ENCODE results near the gene RRM2.
"Not testable (repeated sequence)": the region's sequence is repeated elsewhere in the genome, so short reads cannot be mapped to it uniquely, and the experiment has no call there.

The RRM2 gene

DNA sequence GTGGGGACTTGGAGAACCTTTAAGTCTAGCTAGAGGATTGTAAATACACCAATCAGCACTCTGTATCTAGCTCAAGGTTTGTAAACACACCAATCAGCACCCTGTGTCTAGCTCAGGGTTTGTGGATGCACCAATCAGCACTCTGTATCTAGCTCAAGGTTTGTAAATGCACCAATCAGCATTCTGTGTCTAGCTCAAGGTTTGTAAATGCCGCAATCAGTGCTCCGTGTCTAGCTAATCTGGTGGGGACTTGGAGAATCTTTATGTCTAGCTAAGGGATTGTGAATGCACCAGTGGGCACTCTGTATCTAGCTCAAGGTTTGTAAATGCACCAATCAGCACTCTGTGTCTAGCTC lies 30.7 kb upstream of the RRM2 start:
- DNase-seq, result not testable (repeated sequence)

- no peak for DNase-seq
These were observed 28.2 kb upstream of the RRM2 start for GRCh38 chr2:10094271-10094814.

DNA sequence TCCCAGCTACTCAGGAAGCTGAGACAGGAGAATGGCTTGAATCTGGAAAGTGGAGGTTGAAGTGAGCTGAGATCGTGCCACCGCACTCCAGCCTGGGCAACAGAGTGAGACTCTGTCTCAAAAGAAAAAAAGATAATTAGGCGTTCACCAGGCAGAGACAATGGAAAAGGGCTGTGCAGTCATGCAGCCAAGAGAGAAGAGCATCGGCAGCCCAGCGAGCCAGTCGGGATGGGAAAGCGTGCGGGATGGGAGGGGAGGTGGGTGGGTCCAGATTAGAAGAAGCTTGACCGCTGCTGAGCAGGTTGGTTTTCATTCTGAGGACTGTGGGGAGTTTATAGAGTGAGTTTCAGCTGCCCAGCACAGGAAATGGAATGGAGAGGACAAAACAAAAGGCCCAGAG lies 27.4 kb upstream of the RRM2 start:
- no peak for DNase-seq

DNA sequence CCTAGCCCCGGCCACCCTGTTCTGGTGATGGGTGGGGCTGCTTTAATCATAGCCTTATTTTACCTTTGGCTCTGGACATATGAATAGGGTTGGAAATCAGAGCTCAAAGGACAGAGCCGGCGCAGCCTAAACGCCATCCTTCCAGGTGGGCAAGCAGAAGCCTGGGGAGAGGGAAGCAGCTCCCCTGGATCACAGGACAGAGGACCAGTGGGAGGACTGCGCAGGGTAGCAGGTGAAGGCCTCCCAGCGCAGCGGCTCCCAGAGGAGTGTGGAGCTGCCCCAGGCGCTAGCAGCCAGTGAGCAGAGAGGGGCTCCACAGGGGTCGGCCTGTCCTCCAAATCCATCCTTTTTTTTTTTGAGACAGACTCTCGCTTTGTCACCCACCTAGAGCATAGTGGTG lies 25.9 kb upstream of the RRM2 start:
- no peak for DNase-seq

DNA sequence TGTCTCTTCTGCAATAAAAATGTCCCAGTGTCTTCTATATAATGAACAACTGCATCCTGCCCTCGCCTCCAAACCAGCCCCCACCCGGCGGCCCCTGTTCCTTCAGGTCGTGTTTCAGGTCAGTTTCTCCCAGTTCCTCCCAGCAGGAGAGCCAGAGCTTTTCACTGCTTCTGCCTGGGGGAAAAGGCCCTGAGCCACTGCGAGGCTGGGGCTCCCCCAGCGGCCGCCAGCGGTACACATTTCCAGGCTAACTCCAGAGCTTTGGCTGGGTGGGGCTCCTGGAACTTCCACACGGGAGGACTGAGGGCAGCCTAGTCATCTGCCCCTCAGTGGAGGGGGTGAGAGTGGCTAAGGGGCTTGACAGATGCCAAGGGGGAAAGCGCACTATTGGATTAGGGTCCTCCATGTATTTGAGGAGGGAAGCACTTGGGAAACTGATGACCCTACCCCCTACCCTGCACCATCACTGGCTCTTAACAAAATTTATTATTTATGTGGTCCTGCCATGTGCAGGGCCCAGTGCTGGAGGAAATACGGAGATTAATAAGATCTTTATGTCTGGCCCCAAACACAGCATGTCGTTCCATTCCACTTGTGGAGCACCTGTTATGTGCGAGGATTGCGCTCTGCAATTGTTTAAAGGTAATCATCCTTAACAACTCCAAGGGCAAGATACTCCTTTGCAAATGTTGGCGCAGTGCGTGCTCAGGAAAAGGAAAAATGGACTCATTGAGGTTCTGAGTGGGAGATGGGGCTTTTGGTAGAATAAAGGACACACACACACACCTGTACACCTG lies 25.0 kb upstream of the RRM2 start:
- DNase-seq, result peak; percentile 91

DNA sequence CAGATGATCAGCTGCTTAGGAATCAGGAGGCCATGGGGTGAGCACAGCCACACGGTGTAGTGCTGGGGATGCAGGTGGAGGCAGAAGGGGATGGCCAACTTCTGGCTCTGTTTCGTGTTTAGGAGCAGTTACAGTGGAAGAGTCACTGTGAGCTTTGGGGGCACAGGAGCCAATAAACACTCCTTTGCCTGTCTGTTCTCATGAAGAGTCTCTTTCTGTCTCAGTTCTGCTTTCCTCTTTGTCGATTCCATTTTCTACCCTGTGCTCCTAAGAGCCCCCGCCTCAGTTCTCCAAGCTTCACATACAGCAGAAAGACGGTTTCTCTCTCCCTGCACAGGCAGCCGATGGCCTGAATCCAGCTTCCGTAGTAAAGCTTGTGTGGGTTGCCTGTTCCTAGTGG lies 21.0 kb upstream of the RRM2 start:
- DNase-seq, result no peak

DNA sequence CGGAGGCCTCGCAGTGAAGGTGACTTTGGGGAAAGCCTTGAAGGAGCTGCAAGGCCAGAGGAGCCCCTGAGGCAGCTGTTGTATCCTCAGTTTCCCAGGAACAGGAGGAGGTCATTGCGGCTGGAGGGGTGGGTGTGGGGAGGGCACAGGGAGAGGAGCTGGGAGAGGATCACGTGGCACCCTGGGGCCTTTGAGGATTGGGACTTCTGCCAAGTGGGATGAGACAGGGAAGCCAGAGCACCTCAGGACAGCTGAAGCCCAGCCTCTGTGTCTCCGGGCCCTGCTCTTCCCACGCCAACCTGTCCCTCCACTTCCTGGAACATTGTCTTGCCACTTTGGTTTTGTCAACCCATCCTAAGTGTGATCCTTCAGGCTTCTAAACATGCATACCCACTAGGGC lies 19.4 kb upstream of the RRM2 start:
- no peak for DNase-seq

GRCh38 chr2:10104906-10105305 lies 17.6 kb upstream of the RRM2 start:
- not testable (repeated sequence) for DNase-seq

DNA sequence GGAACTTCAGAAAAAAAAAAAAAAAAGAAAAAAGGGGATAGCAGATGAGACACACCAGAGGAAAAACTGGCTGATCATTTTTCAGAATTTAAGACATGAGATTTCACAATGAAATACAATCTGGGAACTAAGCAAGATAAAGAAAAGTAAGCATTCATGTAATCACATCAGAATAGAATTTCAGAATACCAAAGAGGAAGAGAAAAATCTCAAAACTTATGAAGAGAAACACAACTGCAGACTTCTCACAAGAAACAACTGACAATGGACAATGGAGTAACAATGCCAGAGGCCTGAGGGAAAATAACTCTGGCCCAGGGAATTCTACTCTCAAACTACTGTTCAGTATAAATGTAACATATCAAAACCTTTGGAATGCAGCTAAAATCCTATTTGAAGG lies 13.2 kb upstream of the RRM2 start:
- DNase-seq, result no peak

DNA sequence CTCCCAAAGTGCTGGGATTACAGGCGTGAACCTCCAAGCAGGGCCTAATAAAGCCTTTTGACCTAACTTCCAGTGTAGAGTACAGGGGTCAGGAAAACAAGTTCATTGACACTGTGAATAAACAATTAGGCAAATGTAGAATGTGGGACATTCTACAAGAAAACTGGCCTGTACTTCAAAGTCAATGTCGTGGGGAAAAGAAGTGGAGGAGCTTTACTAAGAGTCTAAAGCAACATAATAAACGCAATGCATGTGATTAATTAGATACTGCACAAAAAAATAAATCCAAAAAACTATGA lies 3.6 kb upstream of the RRM2 start:
- no peak for DNase-seq

GRCh38 chr2:10119601-10120157 lies 2.9 kb upstream of the RRM2 start:
- DNase-seq, result no peak

- DNase-seq, result peak; percentile 86
These were observed 2.2 kb upstream of the RRM2 start for GRCh38 chr2:10120158-10120876.

GRCh38 chr2:10120877-10121574 lies 1.5 kb upstream of the RRM2 start:
- no peak for DNase-seq

DNA sequence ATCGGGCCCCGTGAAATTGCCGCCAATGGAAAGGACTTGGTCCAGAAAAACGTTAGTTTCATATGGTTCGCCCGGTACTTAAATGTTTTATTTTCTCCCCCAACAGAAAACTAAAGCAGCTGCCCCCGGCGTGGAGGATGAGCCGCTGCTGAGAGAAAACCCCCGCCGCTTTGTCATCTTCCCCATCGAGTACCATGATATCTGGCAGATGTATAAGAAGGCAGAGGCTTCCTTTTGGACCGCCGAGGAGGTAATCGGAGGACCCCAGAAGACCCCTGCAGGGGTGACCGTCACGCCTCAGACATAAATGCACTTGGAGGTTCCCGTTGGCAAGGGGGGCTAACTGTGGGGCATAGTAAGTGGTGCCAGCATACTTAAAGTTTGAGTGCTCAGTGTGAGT lies 742 bp downstream of the RRM2 start:
- DNase-seq, result no peak

DNA sequence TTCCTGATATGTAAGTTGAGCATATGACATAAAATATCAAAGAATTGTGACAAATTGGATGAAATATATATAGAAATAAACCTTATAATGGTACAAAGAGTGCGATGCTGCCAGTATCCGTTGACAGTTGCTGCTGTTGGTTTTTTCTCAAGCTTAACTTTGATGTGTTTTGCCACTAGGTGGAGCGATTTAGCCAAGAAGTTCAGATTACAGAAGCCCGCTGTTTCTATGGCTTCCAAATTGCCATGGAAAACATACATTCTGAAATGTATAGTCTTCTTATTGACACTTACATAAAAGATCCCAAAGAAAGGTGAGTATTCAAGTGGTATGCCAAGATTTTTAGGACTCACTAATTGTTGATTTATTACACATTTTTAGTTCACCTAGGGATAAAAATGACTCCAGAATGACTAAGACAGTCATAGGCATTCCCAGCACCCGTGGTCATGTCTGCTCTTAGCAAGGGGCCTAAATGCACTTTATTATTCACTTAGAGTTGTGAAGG lies 2.1 kb downstream of the RRM2 start:
- no peak for DNase-seq

GRCh38 chr2:10125842-10126631 lies 3.5 kb downstream of the RRM2 start:
- no peak for DNase-seq

DNA sequence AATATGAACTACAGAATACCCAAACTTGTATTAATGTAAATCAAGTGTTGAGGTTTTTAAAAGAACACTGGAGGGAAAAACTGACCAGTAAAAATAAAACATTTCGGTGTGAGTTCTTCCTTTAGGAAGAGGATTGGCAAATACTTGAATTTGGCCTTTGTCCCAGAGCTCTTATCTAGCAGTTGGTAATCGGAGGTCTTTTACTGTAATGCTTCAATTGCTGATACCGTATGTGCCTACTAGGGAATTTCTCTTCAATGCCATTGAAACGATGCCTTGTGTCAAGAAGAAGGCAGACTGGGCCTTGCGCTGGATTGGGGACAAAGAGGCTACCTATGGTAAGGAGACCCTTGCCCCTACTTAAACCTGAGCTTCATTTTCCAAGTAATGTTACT lies 4.1 kb downstream of the RRM2 start:
- no peak for DNase-seq

DNA sequence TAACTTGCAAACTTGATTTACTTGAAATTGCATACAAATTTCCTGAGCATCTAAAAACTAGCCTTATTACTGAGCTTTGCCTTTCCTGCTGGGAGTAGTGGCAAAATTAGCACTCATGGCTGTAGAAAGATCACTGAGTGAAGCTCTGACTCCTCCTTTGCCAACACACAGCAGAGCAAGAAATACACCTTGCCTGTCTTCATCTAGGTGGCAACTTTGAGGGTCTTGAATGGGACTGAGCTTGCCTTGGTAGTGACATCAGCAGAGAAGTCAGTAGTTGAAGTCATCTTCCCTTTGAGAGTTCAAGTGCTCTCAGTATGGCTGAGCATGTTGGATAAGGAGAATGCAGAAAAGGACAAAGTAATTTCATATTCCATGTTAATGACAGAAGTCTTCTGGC lies 5.9 kb downstream of the RRM2 start:
- DNase-seq, result no peak

DNA sequence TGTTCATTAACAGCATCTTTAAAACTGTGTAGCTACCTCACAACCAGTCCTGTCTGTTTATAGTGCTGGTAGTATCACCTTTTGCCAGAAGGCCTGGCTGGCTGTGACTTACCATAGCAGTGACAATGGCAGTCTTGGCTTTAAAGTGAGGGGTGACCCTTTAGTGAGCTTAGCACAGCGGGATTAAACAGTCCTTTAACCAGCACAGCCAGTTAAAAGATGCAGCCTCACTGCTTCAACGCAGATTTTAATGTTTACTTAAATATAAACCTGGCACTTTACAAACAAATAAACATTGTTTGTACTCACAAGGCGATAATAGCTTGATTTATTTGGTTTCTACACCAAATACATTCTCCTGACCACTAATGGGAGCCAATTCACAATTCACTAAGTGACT lies 7.0 kb downstream of the RRM2 start:
- no peak for DNase-seq

DNA sequence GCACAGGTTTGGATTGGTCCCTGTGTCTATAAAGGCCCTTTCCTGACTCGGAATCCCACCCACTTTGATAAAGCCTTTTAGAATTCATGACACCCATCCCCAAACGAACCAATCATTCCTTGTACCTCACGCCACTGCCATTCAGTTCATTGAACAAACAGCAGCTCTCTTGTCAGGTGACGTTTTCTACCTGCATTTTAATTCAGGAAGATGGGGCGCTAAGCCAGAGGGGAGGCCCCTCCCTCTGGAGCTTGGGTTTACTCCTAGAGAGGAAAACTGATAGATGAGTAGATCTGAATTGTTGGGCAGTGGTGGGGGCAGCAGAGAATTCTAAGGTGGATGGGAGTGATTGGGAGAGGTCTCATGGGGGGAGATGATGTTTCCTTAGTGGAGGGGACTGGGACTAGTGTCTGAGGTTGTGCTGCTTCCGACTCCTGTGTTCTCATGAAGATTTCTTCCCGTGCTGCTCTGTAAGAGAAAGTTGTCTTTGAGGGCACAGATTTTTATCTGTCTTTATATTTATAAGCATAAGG lies 9.6 kb downstream of the RRM2 start:
- no peak for DNase-seq

- DNase-seq, result no peak
These were observed 10.1 kb downstream of the RRM2 start for GRCh38 chr2:10132596-10132995.

DNA sequence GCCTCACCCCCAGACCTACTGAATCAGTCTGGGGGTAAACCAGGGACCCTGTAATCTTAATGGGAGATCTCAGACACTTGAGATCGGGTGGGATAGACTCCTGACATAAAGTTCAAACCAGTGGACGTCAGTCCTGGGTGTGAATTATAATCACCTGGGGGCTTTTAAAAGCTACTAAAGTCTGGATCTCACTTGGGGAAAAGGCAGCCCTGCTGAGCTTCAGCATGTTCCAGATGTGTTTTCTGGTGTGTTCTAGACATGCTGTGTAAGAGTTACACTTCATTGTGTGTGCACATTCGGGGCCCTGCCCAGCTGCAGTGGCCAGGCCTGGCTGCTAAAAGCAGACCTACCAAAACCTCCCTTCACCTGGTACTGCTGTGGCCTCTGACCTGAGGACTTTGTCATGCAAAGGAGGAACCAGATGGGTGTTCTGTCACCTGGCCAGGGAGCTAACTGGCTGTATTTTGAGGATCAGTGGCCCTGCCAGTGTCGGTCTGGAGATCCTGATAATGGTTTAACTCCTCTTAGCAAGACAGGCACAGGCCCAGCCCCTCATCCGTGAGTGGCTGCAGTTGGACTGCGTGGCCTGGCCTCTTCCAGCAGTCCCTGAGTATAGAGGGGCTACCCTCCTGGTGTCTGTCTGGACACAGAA lies 10.6 kb downstream of the RRM2 start:
- DNase-seq, result no peak
